ENCODE results near the gene UBAP1L.
"Not testable (repeated sequence)": the region's sequence is repeated elsewhere in the genome, so short reads cannot be mapped to it uniquely, and the experiment has no call there.

Gene UBAP1L

DNA sequence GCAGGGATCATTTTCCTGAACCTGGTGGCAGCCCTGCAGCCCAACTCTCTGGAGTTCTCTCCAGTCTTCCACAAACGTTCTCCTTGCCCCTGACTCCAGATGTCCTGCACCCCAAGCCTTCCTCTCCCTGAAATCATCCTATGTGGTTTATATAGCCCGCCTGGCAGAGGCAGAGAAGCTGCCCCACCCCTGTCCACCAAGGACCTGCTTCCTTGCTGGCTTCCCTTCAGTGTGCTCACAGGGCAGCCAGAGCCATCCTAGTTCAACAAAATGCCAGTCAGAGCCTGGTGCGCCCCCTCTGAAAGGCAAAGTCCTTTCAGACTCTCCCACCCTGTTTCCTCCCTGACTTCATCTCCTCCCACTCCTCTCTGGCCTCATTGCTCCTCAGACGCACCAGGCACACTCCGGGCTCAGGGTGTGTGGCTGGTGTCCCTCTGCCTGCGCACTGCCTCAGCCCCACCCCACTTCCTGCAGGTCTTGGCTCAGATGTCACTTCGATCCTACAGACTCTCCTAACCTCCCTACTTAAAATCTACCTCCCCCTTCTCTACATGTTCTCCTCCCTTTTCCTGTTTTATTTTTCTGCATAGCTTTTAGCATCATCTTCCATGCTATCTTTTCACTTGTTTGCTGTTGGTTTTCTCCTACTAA lies 32.6 kb downstream of the UBAP1L start:
- DNase-seq = peak; percentile 18

DNA sequence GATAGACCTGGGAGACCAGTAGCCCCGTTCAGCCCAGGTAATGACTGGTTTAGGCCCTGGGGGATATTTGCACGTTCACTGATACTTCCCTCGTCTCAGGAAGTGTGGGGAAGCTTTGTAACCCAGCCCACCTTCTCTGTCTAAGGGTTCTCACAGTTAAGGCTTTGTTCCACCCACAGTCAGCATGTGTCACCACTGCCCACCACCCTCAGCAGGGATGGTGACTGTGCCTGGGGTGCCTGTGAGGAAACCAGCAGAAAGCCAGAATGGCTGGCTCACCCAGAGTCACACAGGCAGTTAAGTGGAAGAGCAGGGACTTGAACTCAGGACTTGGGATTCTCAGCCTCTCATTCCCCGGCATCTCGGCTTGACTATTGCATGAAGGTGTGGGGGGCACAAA lies 33.2 kb downstream of the UBAP1L start:
- DNase-seq = no peak

DNA sequence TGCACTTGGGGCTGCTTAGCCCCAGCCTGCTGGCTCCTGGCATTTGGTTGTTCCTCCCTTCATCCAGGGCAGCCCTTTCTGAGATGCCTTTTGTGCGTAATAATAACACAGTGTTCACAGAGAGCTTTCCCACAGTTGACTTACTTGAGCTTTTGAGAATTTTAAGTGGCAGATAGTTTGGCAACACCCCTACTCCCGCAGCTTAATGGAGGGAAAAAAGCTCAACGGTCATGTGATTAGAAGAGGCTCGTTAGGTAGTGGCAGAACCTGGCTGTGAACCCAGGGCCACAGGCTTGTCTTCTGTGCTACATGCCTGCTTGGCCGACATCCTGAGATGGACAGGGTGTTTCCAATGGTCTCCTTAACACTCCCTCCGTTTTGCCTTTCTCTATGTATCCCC lies 33.7 kb downstream of the UBAP1L start:
- DNase-seq = no peak

DNA sequence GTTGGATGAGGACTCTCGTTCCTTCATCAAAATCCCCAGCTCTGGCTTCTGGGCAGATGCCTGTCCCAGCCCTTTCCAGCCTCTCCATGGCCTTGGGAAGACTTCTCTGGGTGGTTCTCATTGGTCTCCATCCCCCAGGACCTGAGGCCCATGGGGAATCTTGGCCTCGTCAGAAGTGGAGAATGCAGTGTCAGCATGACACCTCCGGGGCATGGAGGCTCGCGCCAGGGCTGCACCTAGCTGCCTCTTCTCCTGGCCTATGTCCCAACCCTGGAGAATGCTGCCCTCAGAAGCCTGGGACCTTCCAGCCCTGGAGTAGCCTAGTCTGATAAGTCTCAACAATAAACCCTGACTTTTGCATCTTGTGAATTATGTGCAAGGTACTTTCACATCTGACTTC lies 35.4 kb downstream of the UBAP1L start:
- no peak for DNase-seq

DNA sequence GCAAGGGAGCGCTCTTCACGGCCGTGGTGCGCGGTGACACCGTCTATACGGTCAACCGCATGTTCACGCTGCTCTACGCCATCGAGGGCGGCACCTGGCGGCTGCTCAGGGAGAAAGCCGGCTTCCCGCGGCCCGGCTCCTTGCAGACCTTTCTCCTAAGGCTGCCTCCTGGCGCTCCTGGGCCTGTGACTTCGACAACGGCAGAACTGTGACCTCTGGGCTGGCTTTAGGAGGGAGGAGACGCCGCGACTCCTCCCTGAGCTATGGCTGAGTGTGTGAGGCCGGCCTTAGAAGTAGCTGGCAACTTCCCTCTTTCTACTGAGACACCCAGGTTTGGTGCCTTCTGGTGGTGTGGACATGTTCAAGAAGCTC lies 37.0 kb downstream of the UBAP1L start:
- peak; percentile 47 for DNase-seq

DNA sequence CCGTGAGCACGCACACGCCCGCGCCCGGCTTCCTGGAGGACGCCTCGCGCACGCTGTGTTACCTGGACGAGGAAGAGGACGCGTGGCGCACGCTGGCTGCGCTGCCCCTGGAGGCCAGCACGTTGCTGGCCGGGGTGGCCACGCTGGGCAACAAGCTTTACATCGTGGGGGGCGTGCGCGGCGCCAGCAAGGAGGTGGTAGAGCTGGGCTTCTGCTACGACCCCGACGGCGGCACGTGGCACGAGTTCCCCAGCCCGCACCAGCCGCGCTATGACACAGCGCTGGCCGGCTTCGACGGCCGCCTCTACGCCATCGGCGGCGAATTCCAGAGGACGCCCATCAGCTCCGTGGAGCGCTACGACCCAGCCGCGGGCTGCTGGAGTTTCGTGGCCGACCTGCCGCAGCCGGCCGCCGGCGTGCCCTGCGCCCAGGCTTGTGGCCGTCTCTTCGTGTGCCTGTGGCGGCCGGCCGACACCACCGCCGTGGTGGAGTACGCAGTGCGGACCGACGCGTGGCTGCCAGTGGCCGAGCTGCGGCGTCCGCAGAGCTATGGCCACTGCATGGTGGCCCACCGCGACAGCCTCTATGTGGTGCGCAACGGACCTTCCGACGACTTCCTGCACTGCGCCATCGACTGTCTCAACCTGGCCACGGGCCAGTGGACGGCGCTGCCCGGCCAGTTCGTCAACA lies 37.6 kb downstream of the UBAP1L start:
- no peak for DNase-seq

DNA sequence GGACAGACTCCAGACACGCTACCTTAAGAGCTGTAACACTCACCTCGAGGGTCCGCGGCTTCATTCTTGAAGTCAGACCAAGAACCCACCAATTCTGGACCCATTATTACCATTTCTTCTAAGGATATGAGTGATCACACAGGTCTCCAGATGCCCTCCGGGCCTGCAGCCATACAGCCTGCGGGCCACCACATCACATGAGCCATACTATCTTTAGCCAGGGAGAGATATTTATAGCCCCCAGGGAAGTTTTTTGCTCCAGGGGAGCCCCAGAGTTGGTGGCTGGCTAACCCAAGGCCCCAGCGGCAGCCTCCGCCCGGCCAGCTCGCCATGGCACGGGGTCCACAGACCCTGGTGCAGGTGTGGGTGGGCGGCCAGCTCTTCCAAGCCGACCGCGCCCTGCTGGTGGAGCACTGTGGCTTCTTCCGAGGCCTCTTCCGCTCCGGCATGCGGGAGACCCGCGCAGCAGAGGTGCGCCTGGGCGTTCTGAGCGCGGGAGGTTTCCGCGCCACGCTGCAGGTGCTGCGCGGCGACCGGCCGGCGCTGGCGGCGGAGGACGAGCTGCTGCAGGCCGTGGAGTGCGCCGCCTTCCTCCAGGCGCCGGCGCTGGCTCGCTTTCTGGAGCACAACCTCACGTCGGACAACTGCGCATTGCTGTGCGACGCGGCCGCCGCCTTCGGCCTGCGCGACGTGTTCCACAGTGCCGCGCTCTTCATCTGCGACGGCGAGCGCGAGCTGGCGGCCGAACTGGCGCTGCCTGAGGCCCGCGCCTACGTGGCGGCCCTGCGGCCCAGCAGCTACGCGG lies 38.3 kb downstream of the UBAP1L start, which contains the start of gene KBTBD13:
KBTBD13 (plus strand) TSS at position 261 of the 805 bp plus-strand sequence; CDS start at position 331, 70 bp downstream.
- no peak for DNase-seq

DNA sequence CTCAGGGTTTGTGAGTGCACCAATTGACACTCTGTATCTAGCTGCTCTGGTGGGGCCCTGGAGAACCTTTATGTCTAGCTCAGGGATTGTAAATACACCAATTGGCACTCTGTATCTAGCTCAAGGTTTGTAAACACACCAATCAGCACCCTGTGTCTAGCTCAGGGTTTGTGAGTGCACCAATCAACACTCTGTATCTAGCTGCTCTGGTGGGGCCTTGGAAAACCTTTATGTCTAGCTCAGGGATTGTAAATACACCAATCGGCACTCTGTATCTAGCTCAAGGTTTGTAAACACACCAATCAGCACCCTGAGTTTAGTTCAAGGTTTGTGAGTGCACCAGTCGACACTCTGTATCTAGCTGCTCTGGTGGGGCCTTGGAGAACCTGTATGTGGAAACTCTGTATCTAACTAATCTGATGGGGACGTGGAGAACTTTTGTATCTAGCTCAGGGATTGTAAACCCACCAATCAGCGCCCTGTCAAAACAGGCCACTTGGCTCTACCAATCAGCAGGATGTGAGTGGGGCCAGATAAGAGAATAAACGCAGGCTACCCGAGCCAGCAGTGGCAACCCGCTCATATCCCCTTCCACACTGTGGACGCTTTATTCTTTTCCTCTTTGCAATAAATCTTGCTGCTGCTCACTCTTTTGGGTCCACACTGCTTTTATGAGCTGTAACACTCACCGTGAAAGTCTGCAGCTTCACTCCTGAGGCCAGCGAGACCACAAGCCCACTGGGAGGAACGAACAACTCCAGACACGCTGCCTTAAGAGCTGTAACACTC lies 39.2 kb downstream of the UBAP1L start:
- DNase-seq = not testable (repeated sequence)

DNA sequence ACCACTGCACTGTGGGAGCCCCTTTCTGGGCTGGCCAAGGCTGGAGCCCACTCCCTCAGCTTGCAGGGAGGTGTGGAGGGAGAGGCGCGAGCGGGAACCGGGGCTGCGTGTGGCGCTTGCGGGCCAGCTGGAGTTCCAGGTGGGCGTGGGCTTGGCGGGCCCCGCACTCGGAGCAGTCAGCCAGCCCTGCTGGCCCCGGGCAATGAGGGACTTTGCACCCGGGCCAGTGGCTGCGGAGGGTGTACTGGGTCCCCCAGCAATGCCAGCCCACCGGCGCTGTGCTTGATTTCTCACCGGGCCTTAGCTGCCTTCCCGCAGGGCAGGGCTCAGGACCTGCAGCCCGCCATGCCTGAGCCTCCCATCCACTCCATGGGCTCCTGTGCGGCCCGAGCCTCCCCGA lies 40.1 kb downstream of the UBAP1L start:
- not testable (repeated sequence) for DNase-seq

DNA sequence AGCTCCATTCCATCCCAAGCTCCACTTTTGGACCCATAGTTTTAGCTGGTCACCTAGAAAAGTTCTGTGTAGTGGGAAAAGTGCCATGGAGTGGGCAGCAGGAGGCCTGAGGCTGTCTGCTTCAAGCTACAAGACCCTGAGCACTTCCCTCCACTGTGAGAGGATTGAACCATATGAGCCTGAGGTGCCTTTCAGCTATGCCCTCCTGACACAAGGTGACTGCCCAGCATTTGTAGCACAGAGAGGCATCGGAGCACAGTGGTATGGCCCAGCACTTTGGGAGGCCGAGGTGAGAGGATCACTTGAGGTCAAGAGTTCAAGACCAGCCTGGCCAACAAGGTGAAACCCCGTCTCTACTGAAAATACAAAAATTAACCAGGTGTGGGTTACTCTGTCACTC lies 42.4 kb downstream of the UBAP1L start:
- DNase-seq = no peak

DNA sequence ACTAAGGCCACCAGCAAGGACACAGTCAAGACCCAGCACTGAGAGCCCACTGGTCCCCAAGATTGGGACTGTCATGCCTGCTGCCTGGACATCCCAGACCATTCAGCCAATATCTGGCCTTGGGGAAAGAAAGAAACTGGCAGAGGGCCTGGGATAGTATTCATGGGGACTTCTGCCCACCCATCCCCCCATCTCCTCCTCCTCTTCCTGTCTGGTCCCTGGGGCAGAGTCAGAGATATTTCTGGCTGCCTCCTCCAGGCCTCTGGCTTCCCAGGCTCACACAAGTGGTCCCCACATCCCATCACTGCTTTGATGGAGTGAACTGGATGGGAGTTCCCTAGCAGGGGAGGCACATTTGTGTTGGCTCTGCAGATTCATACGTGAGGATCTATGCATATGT lies 43.0 kb downstream of the UBAP1L start:
- no peak for DNase-seq

DNA sequence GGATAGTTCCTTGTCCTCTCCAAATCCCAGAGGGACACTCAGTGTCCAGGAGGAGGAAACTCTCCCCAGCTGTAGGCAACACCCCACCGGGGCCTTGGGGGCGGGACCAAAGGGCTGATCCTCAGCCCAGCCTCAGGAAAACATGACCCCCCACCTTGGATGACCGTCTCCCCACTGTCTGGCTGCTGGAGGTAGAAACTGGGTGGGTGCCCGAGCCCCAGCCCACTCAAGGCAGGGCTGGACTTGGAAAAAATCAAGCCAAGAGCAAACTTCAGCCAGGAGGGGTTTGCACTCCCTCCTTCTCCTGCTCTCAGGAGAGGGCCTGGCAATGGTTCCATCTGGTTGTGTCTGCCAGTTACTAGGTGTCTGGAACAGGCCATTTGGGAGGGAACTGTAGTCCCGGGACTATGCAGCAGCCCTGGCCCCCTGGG lies 43.6 kb downstream of the UBAP1L start:
- DNase-seq = no peak

DNA sequence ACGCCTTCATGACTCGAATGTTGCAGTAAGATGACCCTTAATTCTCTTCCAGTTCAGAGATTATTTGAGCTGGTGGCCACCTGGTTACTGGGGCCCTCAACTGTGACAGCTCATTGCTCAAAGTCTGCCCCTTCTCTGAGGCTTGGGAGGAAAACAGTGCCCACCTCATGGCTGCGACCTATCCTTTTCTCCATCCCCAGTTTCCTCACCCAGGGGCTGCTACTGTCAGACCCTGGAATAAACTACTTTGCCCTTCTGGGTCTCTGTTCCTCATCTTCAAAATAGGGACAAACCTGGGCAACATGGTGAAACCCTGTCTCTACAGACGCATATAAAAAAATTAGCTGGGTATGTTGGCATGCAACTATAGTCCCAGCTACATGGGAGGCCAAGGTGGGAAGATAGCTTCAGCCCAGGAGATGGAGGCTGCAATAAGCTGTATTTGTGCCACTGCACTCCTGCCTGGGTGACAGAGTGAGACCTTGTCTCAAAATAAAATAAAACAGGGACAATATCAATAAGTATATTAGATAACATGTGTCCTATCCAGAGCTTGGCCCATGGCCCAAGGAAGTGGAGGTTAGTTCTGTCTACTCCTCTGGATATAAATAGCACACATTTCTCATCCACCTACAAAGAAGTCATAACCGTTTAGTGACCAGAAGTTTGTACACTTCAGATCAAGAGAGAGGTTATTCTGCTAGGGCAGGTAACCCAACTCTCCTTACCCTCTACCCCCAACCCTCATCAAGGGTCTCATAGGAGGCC lies 45.0 kb downstream of the UBAP1L start:
- no peak for DNase-seq

DNA sequence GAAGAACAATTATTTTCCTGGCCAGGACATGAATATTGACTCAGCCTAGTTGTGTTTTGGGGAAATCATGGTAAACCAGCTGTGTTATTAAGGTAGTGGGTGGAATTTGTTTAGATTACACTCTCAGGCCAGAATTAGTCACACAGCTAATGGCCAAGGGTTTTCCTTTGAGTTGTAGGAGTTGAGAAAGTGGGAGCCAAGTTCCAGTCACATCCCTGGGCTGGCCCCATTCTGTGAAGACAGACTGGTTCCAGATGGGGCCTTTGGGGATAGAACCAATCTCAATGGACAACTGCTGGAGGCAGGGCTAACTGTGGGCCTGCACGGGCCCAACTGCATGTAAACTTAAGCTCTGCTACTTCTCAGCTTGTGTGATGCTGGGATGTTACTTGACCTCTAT lies 45.8 kb downstream of the UBAP1L start:
- no peak for DNase-seq

DNA sequence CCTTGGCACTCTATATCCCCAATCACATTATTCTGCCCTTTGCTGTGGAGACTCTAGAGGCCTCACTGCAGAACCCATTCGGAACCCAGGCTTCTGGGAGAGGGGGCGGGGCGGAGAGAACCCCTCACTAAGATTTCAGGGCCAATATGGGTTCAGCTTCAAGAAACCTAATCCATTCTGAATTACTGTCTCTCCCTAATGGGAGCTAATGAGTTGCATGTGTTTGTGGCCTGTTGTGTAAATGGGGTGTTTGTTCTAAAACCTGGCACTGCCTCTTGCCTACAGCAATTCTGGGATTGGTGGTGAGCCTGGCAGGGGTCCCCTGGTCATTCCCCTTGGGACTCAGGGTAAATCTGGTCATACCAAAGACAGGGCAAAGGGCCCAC lies 46.6 kb downstream of the UBAP1L start:
- DNase-seq = no peak

DNA sequence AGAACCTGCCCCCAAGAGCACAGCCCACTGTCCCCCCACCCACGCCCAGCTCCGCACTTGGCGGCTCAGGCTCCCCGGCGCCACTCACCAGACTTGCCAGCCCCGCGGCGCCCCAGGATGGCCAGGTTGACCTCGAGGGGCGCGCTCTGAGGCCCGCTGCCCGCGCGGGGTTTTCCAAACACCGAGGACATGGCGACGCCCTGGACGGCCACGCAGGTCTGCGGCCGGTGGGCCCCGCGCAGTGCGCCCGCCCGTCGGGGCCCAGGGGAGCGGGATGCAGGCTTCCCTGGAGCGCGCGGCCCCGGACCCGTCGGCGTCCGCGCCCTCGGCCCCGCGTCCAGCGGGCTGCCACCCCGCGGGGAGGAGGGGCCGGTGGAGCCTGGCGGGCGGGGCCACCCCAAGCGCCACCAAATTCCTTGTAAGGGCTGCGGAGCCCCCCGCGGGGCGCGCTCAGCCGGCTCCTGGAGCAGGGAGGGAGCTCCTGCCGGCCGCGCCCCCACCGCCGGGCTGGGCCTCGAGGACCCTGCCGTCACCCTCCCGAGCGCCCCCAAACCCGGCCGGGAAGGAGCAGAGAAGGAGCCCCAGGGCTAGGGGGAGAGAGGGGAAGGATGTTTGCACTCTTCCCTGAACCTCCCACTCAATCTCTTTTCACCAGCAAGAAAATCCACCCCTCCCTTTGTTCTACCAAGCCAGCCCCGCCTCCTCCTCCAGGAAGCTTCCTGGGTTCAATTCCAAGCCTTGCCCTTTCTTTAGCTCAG lies 47.2 kb downstream of the UBAP1L start, which contains the start of gene RASL12:
RASL12 (minus strand) TSS at position 347 of the 758 bp plus-strand sequence; CDS start at position 191, 156 bp downstream.
- DNase-seq = no peak

DNA sequence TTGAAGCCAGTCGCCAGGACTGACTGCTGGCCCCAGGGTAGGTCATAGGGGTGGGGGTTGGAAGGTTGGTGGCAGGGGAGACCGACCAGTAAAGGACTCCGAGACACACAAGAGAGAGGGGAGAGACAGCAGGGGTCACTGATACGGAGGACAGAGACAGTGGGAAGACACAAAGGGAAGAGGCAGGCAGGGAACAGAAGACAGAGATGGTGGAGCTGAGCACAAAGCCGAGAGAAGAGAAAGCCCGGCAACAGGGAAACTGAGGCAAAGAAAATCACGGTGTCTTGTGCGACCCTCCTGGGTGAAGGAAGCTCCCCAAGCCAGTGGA lies 47.7 kb downstream of the UBAP1L start:
- DNase-seq = no peak

DNA sequence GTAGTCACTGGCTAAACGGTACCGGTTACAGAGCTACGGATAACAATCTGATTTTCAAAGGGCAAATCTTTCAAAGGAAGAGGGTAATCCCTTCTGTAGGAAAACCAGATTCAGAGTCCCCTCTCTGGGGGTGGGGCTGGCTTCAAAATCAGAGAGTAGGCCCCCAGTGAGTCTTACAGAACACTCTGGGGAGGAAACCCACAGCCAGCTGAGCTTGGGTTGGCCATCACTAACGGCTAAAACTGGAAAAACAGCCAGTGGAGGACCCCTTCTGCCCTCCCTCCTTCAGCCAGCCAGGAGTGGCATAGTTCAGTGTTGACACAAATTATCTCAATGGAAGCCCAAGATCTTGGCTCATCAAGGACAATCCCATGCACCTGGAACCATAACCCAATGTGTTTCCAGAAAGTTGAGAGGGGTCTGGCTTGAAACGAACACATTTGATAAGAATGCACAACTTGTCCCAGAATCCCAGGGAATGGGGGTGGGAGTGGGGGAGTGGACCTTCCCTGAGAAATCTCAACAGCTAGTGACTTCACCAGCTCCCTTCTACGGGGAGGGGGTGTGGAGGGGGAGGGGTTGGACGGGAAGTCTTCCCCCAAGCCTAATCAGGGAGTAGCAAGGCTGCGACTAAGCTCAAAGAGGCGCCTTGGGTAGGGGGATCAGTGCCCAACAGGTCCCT lies 48.2 kb downstream of the UBAP1L start:
- DNase-seq = no peak

DNA sequence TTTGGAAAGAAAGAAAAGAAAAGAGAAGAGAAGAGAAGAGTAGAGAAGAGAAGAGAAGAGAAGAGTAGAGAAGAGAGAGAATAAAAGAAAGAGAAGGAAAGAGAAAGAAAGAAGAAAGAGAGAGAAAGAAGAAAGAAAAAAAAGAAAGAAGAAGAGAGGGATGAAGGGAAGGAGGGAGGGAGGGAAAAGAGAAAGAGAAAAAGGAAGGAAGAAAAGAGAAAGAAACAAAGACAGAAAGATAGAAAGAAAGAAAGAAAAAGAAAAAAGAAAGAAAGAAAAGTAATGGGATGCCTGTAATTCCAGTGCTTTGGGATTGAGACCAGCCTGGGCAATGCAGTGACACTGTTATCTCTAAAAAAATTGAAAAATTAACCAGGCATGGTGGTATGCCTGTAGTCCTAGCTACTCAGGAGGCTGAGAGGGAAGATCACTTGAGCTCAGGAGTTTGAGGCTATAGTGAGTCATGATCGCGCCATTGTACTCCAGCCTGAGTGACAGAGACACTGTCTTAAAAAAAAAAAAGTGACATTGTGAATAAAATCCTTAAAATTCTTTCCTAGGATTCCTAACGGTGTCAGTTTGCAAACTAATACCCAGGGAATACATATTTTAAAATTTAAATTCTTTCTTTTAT lies 48.9 kb downstream of the UBAP1L start:
- no peak for DNase-seq

DNA sequence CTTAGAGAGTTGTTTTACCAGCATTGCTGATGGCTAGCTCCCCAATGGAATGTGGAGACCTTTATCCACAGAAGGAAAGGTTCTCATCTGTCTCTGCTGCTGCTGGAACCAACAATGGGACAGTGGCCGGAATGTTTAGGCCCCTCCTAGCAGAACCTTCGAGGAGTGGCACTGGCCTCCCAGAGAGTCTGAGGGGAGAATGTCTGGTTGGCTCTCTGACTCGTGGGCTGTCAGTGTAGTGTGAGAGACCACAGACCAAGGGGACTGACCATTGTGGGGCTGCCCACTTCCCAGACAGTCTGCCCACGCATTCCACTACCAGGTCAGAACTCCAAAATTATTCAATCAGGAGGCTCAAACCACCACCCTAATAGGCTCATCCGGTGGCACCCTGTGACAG lies 52.3 kb downstream of the UBAP1L start:
- no peak for DNase-seq
